ENCODE measurements around the gene TP73. TPM values are rescaled to one million over a fixed set of nuclear protein-coding genes. Genes with fewer than 3 reads are reported as not detected.

TP73 gene
- total RNA-seq, 1 experiment from 2014 or later = 0.82 TPM

GRCh38 chr1:3627515-3628253, 24.6 kb upstream of the TP73 start:
- no TSS peak for BruUV-seq (replicated peaks)
- Mint-ChIP-seq H3K27me3 (ENCODE audit: insufficient read depth, unreplicated experiment) (no peaks in the 10 kb centered on the region), H3K9me3 (ENCODE audit: unreplicated experiment) (no peaks in the 10 kb centered on the region), H3K36me3 (ENCODE audit: insufficient read depth, unreplicated experiment) (peaks cover 49% of the 10 kb centered on the region), H3K4me3 (ENCODE audit: unreplicated experiment) (no peak overlapping the region), H3K27ac (ENCODE audit: low read depth, unreplicated experiment) (no peak overlapping the region), H3K4me1 (ENCODE audit: insufficient read depth, unreplicated experiment) (peaks cover 23% of the 10 kb centered on the region)
- POLR2A ChIA-PET = no interaction called here
- CTCF ChIA-PET = interaction anchor here (1.0 to 1.5 kb wide), 3 partner anchors 10 to 175 kb away, joined by 3 to 4 read pairs (median 4); no protein-coding TSS in a partner anchor
- DNase-seq (ENCODE audit: unreplicated experiment) = no peak
- intact Hi-C loops (cut with micrococcal nuclease) = no loop called here
- no peak for TF ChIP-seq CTCF (IDR thresholded peaks at IDR 0.05; ENCODE audit: unreplicated experiment)

- Mint-ChIP-seq H3K27me3 (ENCODE audit: insufficient read depth, unreplicated experiment) (no peaks in the 10 kb centered on the region), H3K27ac (ENCODE audit: low read depth, unreplicated experiment) (no peak overlapping the region), H3K4me1 (ENCODE audit: insufficient read depth, unreplicated experiment) (peaks cover 16% of the 10 kb centered on the region), H3K9me3 (ENCODE audit: unreplicated experiment) (no peaks in the 10 kb centered on the region), H3K36me3 (ENCODE audit: insufficient read depth, unreplicated experiment) (peaks cover 53% of the 10 kb centered on the region), H3K4me3 (ENCODE audit: unreplicated experiment) (no peak overlapping the region)
- no TSS peak for BruUV-seq (replicated peaks)
- POLR2A ChIA-PET = interaction anchor here (0.6 to 1.3 kb wide), 3 partner anchors 12 to 22 kb away, joined by 3 to 4 read pairs (median 3); partner anchors contain the start of gene WRAP73
- intact Hi-C loops (cut with micrococcal nuclease) = no loop called here
- CTCF ChIA-PET = interaction anchor here (0.6 to 1.5 kb wide), 4 partner anchors 9 to 167 kb away, joined by 3 to 5 read pairs (median 4); no protein-coding TSS in a partner anchor
- DNase-seq (ENCODE audit: unreplicated experiment) = no peak
- TF ChIP-seq CTCF (IDR thresholded peaks at IDR 0.05; ENCODE audit: unreplicated experiment) = no peak
Measured at GRCh38 chr1:3628445-3628844, 23.9 kb upstream of the TP73 start.

GRCh38 chr1:3629561-3630160, 22.7 kb upstream of the TP73 start:
- Mint-ChIP-seq H3K36me3 (ENCODE audit: insufficient read depth, unreplicated experiment) (peaks cover 48% of the 10 kb centered on the region), H3K9me3 (ENCODE audit: unreplicated experiment) (no peaks in the 10 kb centered on the region), H3K4me3 (ENCODE audit: unreplicated experiment) (no peak overlapping the region), H3K27ac (ENCODE audit: low read depth, unreplicated experiment) (no peak overlapping the region), H3K4me1 (ENCODE audit: insufficient read depth, unreplicated experiment) (peaks cover 8% of the 10 kb centered on the region), H3K27me3 (ENCODE audit: insufficient read depth, unreplicated experiment) (no peaks in the 10 kb centered on the region)
- BruUV-seq (replicated peaks) = TSS peak; percentile 41
- TF ChIP-seq CTCF (IDR thresholded peaks at IDR 0.05; ENCODE audit: unreplicated experiment) = no peak
- no peak for DNase-seq (ENCODE audit: unreplicated experiment)
- intact Hi-C loops (cut with micrococcal nuclease) = no loop called here
- ChIA-PET POLR2A (interaction anchor here (1.0 to 1.3 kb wide), 2 partner anchors 19 to 20 kb away, joined by 3 to 4 read pairs; partner anchors contain the start of gene WRAP73), CTCF (interaction anchor here (0.6 to 1.3 kb wide), 3 partner anchors 68 to 177 kb away, joined by 3 to 5 read pairs (median 5); no protein-coding TSS in a partner anchor)

GRCh38 chr1:3630161-3630611, 22.1 kb upstream of the TP73 start:
- H3K27ac Mint-ChIP-seq (ENCODE audit: low read depth, unreplicated experiment) = no peak overlapping the region
- ChIA-PET POLR2A (interaction anchor here (1.0 kb wide), 1 partner anchor 9 kb away, joined by 3 read pairs; no protein-coding TSS in a partner anchor), CTCF (interaction anchor here (1.3 kb wide), 2 partner anchors 94 to 177 kb away, joined by 5 to 6 read pairs; no protein-coding TSS in a partner anchor)
- no TSS peak for BruUV-seq (replicated peaks)
- no peaks in the 10 kb centered on the region for H3K9me3 Mint-ChIP-seq (ENCODE audit: unreplicated experiment)
- peaks cover 47% of the 10 kb centered on the region for H3K36me3 Mint-ChIP-seq (ENCODE audit: insufficient read depth, unreplicated experiment)
- TF ChIP-seq CTCF (IDR thresholded peaks at IDR 0.05; ENCODE audit: unreplicated experiment) = no peak
- intact Hi-C loops (cut with micrococcal nuclease) = no loop called here
- H3K4me1 Mint-ChIP-seq (ENCODE audit: insufficient read depth, unreplicated experiment) = peaks cover 8% of the 10 kb centered on the region
- DNase-seq (ENCODE audit: unreplicated experiment) = no peak
- no peak overlapping the region for H3K4me3 Mint-ChIP-seq (ENCODE audit: unreplicated experiment)
- H3K27me3 Mint-ChIP-seq (ENCODE audit: insufficient read depth, unreplicated experiment) = no peaks in the 10 kb centered on the region
